HG02763 (cell line): ENCODE results near the gene RPN2.

Experiments
- ATAC-seq: cut with Tn5 transposase; IDR thresholded peaks from one replicate; pipeline ENCODE4 v1.9.1; 2021; ENCODE audit warnings: mild to moderate bottlenecking, moderate library complexity; ENCODE audit not compliant: unreplicated experiment

RPN2 gene

GRCh38 chr20:37209661-37210314, 30.7 kb downstream of the RPN2 start:
- no peak for ATAC-seq

- no peak for ATAC-seq
These were observed 39.3 kb downstream of the RPN2 start for GRCh38 chr20:37218441-37218840.

GRCh38 chr20:37218976-37219375, 39.8 kb downstream of the RPN2 start:
- no peak for ATAC-seq

- no peak for ATAC-seq
These were observed 40.9 kb downstream of the RPN2 start for GRCh38 chr20:37219751-37220668.

GRCh38 chr20:37220731-37221130, 41.6 kb downstream of the RPN2 start:
- ATAC-seq = no peak

GRCh38 chr20:37222086-37222485, 43.0 kb downstream of the RPN2 start:
- ATAC-seq = no peak

- no peak for ATAC-seq
These were observed 43.9 kb downstream of the RPN2 start for GRCh38 chr20:37223053-37223452.

GRCh38 chr20:37225146-37225545, 46.0 kb downstream of the RPN2 start:
- ATAC-seq = no peak

- no peak for ATAC-seq
These were observed 47.8 kb downstream of the RPN2 start for GRCh38 chr20:37226889-37227288.

- no peak for ATAC-seq
These were observed 49.0 kb downstream of the RPN2 start for GRCh38 chr20:37228082-37228481.

GRCh38 chr20:37228656-37229055, 49.5 kb downstream of the RPN2 start:
- no peak for ATAC-seq

- no peak for ATAC-seq
These were observed 50.2 kb downstream of the RPN2 start for GRCh38 chr20:37229357-37229756.

- no peak for ATAC-seq
These were observed 51.1 kb downstream of the RPN2 start for GRCh38 chr20:37230200-37230599.

GRCh38 chr20:37231947-37232630, 53.0 kb downstream of the RPN2 start:
- no peak for ATAC-seq

- ATAC-seq = no peak
These were observed 54.6 kb downstream of the RPN2 start for GRCh38 chr20:37233548-37234253.

GRCh38 chr20:37234254-37234581, 55.1 kb downstream of the RPN2 start:
- no peak for ATAC-seq

GRCh38 chr20:37235065-37235464, 55.9 kb downstream of the RPN2 start:
- ATAC-seq = no peak

GRCh38 chr20:37236462-37236861, 57.3 kb downstream of the RPN2 start:
- no peak for ATAC-seq

GRCh38 chr20:37237656-37238055, 58.5 kb downstream of the RPN2 start:
- no peak for ATAC-seq

- no peak for ATAC-seq
These were observed 59.3 kb downstream of the RPN2 start for GRCh38 chr20:37238426-37238825.

GRCh38 chr20:37238935-37239451, 59.9 kb downstream of the RPN2 start:
- ATAC-seq = no peak
